Astrocyte (in vitro differentiated cells and primary cell): ENCODE data around the gene ICA1. TPM values are rescaled to one million over a fixed set of nuclear protein-coding genes. Genes with fewer than 3 reads are reported as not detected.

Experiments
- DNase-seq: peaks from one replicate; pipeline ENCODE4 v3.0.0-alpha.2; 2010; ENCODE audit warnings: low read depth
- FAIRE-seq: peaks from 2 replicates; lab custom pipeline; 2011; peaks lifted over from hg19 to GRCh38; lab: Jason Lieb, UNC
- H2AFZ ChIP-seq: 2 replicates; pipeline ENCODE4 v1.6.0; 2012; ENCODE audit warnings: low read depth, low read length, inconsistent platforms
- H3K27ac ChIP-seq: 2 replicates; pipeline ENCODE4 v1.5.1; 2011; ENCODE audit warnings: low read depth, low read length, inconsistent platforms
- H3K27me3 ChIP-seq: 2 replicates; pipeline ENCODE4 v1.6.0; 2011; ENCODE audit warnings: low read length, inconsistent platforms; ENCODE audit not compliant: insufficient read depth
- H3K36me3 ChIP-seq: 2 replicates; pipeline ENCODE4 v1.5.1; 2011; ENCODE audit warnings: low read length, inconsistent platforms; ENCODE audit not compliant: insufficient read depth
- H3K4me1 ChIP-seq: 2 replicates; pipeline ENCODE4 v1.5.1; 2011; ENCODE audit warnings: low read length, inconsistent platforms; ENCODE audit not compliant: insufficient read depth
- H3K4me2 ChIP-seq: 2 replicates; pipeline ENCODE4 v1.6.0; 2012; ENCODE audit warnings: low read length, inconsistent platforms
- H3K4me3 ChIP-seq: 2 replicates; pipeline ENCODE4 v1.5.1; 2011; ENCODE audit warnings: low read depth, mild to moderate bottlenecking, low read length, inconsistent platforms; ENCODE audit not compliant: insufficient read depth
- H3K79me2 ChIP-seq: 2 replicates; pipeline ENCODE4 v1.6.0; 2012; ENCODE audit warnings: mild to moderate bottlenecking, low read length, inconsistent platforms; ENCODE audit not compliant: insufficient read depth
- H3K9ac ChIP-seq: 2 replicates; pipeline ENCODE4 v1.6.0; 2012; ENCODE audit warnings: mild to moderate bottlenecking, low read length, inconsistent platforms
- H3K9me3 ChIP-seq: 2 replicates; pipeline ENCODE4 v1.5.1; 2012; ENCODE audit warnings: low read depth, mild to moderate bottlenecking, low read length, inconsistent platforms; ENCODE audit not compliant: insufficient read depth
- H4K20me1 ChIP-seq: 2 replicates; pipeline ENCODE4 v1.6.0; 2012; ENCODE audit warnings: low read length, inconsistent platforms; ENCODE audit not compliant: insufficient read depth
- H3K27ac Mint-ChIP-seq: one replicate; pipeline ENCODE4 v1.8.0; 2021; ENCODE audit warnings: mild to moderate bottlenecking, mixed read lengths; ENCODE audit not compliant: unreplicated experiment
- H3K27me3 Mint-ChIP-seq: one replicate; pipeline ENCODE4 v1.8.0; 2021; ENCODE audit warnings: low read depth, mixed read lengths; ENCODE audit not compliant: unreplicated experiment
- H3K36me3 Mint-ChIP-seq: one replicate; pipeline ENCODE4 v1.8.0; 2021; ENCODE audit warnings: low read depth, mixed read lengths; ENCODE audit not compliant: unreplicated experiment
- H3K4me1 Mint-ChIP-seq: one replicate; pipeline ENCODE4 v1.8.0; 2021; ENCODE audit warnings: low read depth, mixed read lengths; ENCODE audit not compliant: unreplicated experiment
- H3K4me3 Mint-ChIP-seq: one replicate; pipeline ENCODE4 v1.8.0; 2021; ENCODE audit warnings: mild to moderate bottlenecking, moderate library complexity, mixed read lengths; ENCODE audit not compliant: unreplicated experiment
- H3K9me3 Mint-ChIP-seq: one replicate; pipeline ENCODE4 v1.8.0; 2021; ENCODE audit warnings: mild to moderate bottlenecking, mixed read lengths; ENCODE audit not compliant: unreplicated experiment
- CTCF ChIP-seq: IDR thresholded peaks from 2 replicates; pipeline ENCODE4 v1.5.1; 2011; ENCODE audit warnings: low read depth, mild to moderate bottlenecking, inconsistent platforms, low read length, moderate library complexity; ENCODE audit not compliant: insufficient read depth
- EZH2 ChIP-seq: IDR thresholded peaks from 2 replicates; pipeline ENCODE4 v1.6.1; 2012; ENCODE audit warnings: mild to moderate bottlenecking, low read length, inconsistent platforms; ENCODE audit not compliant: insufficient read depth
- total RNA-seq: library from RNA; stranded (reverse); gene quantifications from 2 replicates; pipeline ENCODE4 v1.2.1, GENCODE V29; 2021

ICA1 gene
- total RNA-seq, 1 donor from 2014 or later: 8.0 TPM

GRCh38 chr7:8159595-8159994 lies 102.4 kb downstream of the ICA1 start:
- Histone ChIP-seq H3K9me3 (no peaks in the 10 kb centered on the region), H3K9ac (no peak overlapping the region), H2AFZ (no peak overlapping the region), H3K4me2 (no peak overlapping the region), H3K79me2 (no peaks in the 10 kb centered on the region), H3K4me3 (no peak overlapping the region), H3K36me3 (no peaks in the 10 kb centered on the region), H3K27ac (no peak overlapping the region), H3K27me3 (no peaks in the 10 kb centered on the region), H3K4me1 (no peaks in the 10 kb centered on the region), H4K20me1 (no peaks in the 10 kb centered on the region)
- H3K27me3 Mint-ChIP-seq: no peaks in the 10 kb centered on the region
- H3K4me3 Mint-ChIP-seq: no peak overlapping the region
- FAIRE-seq (no peak), DNase-seq (no peak)
- H3K4me1 Mint-ChIP-seq: peaks cover 12% of the 10 kb centered on the region
- TF ChIP-seq CTCF: no peak
- no peak for TF ChIP-seq EZH2
- no peaks in the 10 kb centered on the region for H3K36me3 Mint-ChIP-seq
- no peaks in the 10 kb centered on the region for H3K9me3 Mint-ChIP-seq
- H3K27ac Mint-ChIP-seq: no peak overlapping the region

- no peak overlapping the region for H3K27ac ChIP-seq
- H4K20me1 ChIP-seq: no peaks in the 10 kb centered on the region
- Mint-ChIP-seq H3K36me3 (no peaks in the 10 kb centered on the region), H3K4me3 (no peak overlapping the region), H3K9me3 (no peaks in the 10 kb centered on the region), H3K4me1 (peaks cover 12% of the 10 kb centered on the region), H3K27me3 (no peaks in the 10 kb centered on the region), H3K27ac (no peak overlapping the region)
- H3K9me3 ChIP-seq: peaks cover 6% of the 10 kb centered on the region
- no peak for DNase-seq
- no peak overlapping the region for H3K9ac ChIP-seq
- no peak overlapping the region for H3K4me3 ChIP-seq
- TF ChIP-seq CTCF (no peak), EZH2 (no peak)
- no peak for FAIRE-seq
- no peak overlapping the region for H3K4me2 ChIP-seq
- H3K27me3 ChIP-seq: no peaks in the 10 kb centered on the region
- H3K4me1 ChIP-seq: no peaks in the 10 kb centered on the region
- H3K36me3 ChIP-seq: no peaks in the 10 kb centered on the region
- H3K79me2 ChIP-seq: no peaks in the 10 kb centered on the region
- H2AFZ ChIP-seq: no peak overlapping the region
These were observed 104.7 kb downstream of the ICA1 start for GRCh38 chr7:8157296-8157695.

- no peak overlapping the region for H3K4me2 ChIP-seq
- no peak overlapping the region for H3K4me3 ChIP-seq
- H3K27me3 ChIP-seq: no peaks in the 10 kb centered on the region
- H3K9ac ChIP-seq: no peak overlapping the region
- H3K9me3 ChIP-seq: peaks cover 6% of the 10 kb centered on the region
- no peaks in the 10 kb centered on the region for H4K20me1 ChIP-seq
- H2AFZ ChIP-seq: no peak overlapping the region
- Mint-ChIP-seq H3K4me1 (peaks cover 6% of the 10 kb centered on the region), H3K4me3 (no peak overlapping the region), H3K9me3 (no peaks in the 10 kb centered on the region), H3K27ac (no peak overlapping the region), H3K36me3 (no peaks in the 10 kb centered on the region), H3K27me3 (no peaks in the 10 kb centered on the region)
- TF ChIP-seq EZH2: no peak
- no peak for TF ChIP-seq CTCF
- no peak for FAIRE-seq
- no peaks in the 10 kb centered on the region for H3K4me1 ChIP-seq
- no peak for DNase-seq
- no peaks in the 10 kb centered on the region for H3K36me3 ChIP-seq
- no peak overlapping the region for H3K27ac ChIP-seq
- H3K79me2 ChIP-seq: no peaks in the 10 kb centered on the region
These were observed 106.1 kb downstream of the ICA1 start for GRCh38 chr7:8155836-8156235.
